ENCODE data around the gene DTNB.
"Not testable (repeated sequence)": the region's sequence is repeated elsewhere in the genome, so short reads cannot be mapped to it uniquely, and the experiment has no call there.

The DTNB gene

GRCh38 chr2:25419678-25420242, 253.6 kb downstream of the DTNB start:
- no peak for TF ChIP-seq CTCF (IDR thresholded peaks at IDR 0.05; ENCODE audit: low read depth, low read length, missing control alignments)
- in situ Hi-C loops (cut with HindIII; ENCODE audit: low sequenced_read_pairs), result no loop called here
- no peak overlapping the region for H3K4me3 ChIP-seq (ENCODE audit: low read depth, low read length)
- DNase-seq (ENCODE audit: low read depth), result no peak

GRCh38 chr2:25418944-25419677, 254.3 kb downstream of the DTNB start:
- no peak for DNase-seq (ENCODE audit: low read depth)
- in situ Hi-C loops (cut with HindIII; ENCODE audit: low sequenced_read_pairs), result no loop called here
- TF ChIP-seq CTCF (IDR thresholded peaks at IDR 0.05; ENCODE audit: low read depth, low read length, missing control alignments), result no peak
- H3K4me3 ChIP-seq (ENCODE audit: low read depth, low read length), result no peak overlapping the region

- H3K4me3 ChIP-seq (ENCODE audit: low read depth, low read length), result no peak overlapping the region
- TF ChIP-seq CTCF (IDR thresholded peaks at IDR 0.05; ENCODE audit: low read depth, low read length, missing control alignments), result no peak
- no peak for DNase-seq (ENCODE audit: low read depth)
- in situ Hi-C loops (cut with HindIII; ENCODE audit: low sequenced_read_pairs), result no loop called here
Observed at GRCh38 chr2:25417715-25418369, 255.5 kb downstream of the DTNB start.

GRCh38 chr2:25416674-25417073, 256.7 kb downstream of the DTNB start:
- no peak for DNase-seq (ENCODE audit: low read depth)
- in situ Hi-C loops (cut with HindIII; ENCODE audit: low sequenced_read_pairs), result no loop called here
- TF ChIP-seq CTCF (IDR thresholded peaks at IDR 0.05; ENCODE audit: low read depth, low read length, missing control alignments), result no peak

DNA sequence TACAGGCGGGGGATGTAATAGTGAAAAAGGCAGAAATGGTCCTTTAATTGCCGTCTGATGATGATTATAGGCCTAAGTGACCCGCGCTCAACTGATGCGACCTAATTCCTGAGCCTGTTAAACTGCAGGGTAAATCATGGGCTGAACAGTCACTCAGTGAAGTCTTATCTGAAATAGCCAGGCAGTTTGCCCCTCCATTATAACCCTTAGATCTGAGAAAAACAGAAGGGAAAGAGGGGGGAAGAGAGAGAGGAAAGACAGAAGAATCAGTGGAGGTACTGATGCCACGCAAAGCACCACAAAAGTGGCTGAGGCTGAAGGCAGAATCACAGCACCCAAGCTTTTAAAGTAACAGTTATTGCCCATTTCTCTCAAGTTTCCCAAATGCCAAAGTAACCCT, 258.6 kb downstream of the DTNB start:
- in situ Hi-C loops (cut with HindIII; ENCODE audit: low sequenced_read_pairs), result no loop called here
- no peak for TF ChIP-seq CTCF (IDR thresholded peaks at IDR 0.05; ENCODE audit: low read depth, low read length, missing control alignments)
- no peak overlapping the region for H3K4me3 ChIP-seq (ENCODE audit: low read depth, low read length)
- no peak for DNase-seq (ENCODE audit: low read depth)

More at GRCh38 chr2:25416674-25417073, 256.7 kb downstream of the DTNB start:
- H3K4me3 ChIP-seq (ENCODE audit: low read depth, low read length), result no peak overlapping the region

DNA sequence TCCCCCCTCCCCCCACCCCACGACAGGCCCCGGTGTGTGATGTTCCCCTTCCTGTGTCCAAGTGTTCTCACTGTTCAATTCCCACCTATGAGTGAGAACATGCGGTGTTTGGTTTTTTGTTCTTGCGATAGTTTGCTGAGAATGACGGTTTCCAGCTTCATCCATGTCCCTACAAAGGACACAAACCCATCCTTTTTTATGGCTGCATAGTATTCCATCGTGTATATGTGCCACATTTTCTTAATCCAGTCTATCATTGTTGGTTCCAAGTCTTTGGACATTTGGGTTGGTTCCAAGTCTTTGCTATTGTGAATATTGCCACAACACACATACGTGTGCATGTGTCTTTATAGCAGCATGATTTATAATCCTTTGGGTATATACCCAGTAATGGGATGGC, 260.0 kb downstream of the DTNB start:
- in situ Hi-C loops (cut with HindIII; ENCODE audit: low sequenced_read_pairs); DNase-seq (ENCODE audit: low read depth): not testable (repeated sequence)

GRCh38 chr2:25411753-25412152, 261.6 kb downstream of the DTNB start:
- TF ChIP-seq CTCF (IDR thresholded peaks at IDR 0.05; ENCODE audit: low read depth, low read length, missing control alignments), result no peak
- DNase-seq (ENCODE audit: low read depth), result no peak
- in situ Hi-C loops (cut with HindIII; ENCODE audit: low sequenced_read_pairs), result no loop called here
- no peak overlapping the region for H3K4me3 ChIP-seq (ENCODE audit: low read depth, low read length)

More for the DNA sequence above, 260.0 kb downstream of the DTNB start:
- not testable (repeated sequence) for H3K4me3 ChIP-seq (ENCODE audit: low read depth, low read length)
